HFF-Myc (cell line): ENCODE measurements around the gene TEAD4.
"Not testable (repeated sequence)": the region's sequence is repeated elsewhere in the genome, so short reads cannot be mapped to it uniquely, and the experiment has no call there.

Experiments
- DNase-seq: peaks from one replicate; pipeline ENCODE4 v3.0.0-alpha.2; 2011; ENCODE audit warnings: low read depth; ENCODE audit errors: extremely low read depth
- H3K4me3 ChIP-seq: replicated peaks from 2 replicates; pipeline ENCODE4 v1.5.1; 2011; ENCODE audit warnings: low read depth, mild to moderate bottlenecking, control low read depth, low read length
- TF ChIP-seq, protein P1 (sequence below): IDR thresholded peaks from 2 replicates; pipeline ENCODE4 v1.5.1; 2012; ENCODE audit warnings: mild to moderate bottlenecking, low read depth, low read length, control low read depth; ENCODE audit errors: missing control alignments

TEAD4 gene

GRCh38 chr12:3055704-3056467 lies 96.7 kb downstream of the TEAD4 start:
- TF ChIP-seq, protein P1, sequence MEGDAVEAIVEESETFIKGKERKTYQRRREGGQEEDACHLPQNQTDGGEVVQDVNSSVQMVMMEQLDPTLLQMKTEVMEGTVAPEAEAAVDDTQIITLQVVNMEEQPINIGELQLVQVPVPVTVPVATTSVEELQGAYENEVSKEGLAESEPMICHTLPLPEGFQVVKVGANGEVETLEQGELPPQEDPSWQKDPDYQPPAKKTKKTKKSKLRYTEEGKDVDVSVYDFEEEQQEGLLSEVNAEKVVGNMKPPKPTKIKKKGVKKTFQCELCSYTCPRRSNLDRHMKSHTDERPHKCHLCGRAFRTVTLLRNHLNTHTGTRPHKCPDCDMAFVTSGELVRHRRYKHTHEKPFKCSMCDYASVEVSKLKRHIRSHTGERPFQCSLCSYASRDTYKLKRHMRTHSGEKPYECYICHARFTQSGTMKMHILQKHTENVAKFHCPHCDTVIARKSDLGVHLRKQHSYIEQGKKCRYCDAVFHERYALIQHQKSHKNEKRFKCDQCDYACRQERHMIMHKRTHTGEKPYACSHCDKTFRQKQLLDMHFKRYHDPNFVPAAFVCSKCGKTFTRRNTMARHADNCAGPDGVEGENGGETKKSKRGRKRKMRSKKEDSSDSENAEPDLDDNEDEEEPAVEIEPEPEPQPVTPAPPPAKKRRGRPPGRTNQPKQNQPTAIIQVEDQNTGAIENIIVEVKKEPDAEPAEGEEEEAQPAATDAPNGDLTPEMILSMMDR, result no peak
- no peak overlapping the region for H3K4me3 ChIP-seq
- DNase-seq, result no peak

DNA sequence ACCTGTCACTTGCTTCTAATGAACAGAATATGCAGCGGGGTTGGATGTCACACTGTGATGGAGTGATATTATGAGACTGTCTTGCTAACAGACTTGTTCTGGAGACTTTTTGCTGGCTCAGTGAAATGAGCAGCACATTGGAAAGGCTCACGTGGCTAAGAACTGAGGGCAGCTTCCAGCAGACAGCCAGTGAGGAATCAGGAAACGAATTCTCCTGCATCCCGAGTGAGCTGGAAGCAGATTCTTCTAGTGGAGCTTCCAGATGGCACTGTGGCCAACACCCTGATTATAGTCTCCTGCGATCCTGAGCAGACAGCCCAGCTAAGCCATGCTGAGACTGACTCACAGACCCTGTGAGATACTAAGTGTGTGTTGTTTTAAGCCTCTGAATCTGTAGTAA lies 101.9 kb downstream of the TEAD4 start:
- H3K4me3 ChIP-seq, result no peak overlapping the region
- TF ChIP-seq, protein P1, result no peak
- DNase-seq, result no peak

- H3K4me3 ChIP-seq, result no peak overlapping the region
- DNase-seq, result no peak
- TF ChIP-seq, protein P1, result no peak
Observed at GRCh38 chr12:3061501-3062215, 102.5 kb downstream of the TEAD4 start.

DNA sequence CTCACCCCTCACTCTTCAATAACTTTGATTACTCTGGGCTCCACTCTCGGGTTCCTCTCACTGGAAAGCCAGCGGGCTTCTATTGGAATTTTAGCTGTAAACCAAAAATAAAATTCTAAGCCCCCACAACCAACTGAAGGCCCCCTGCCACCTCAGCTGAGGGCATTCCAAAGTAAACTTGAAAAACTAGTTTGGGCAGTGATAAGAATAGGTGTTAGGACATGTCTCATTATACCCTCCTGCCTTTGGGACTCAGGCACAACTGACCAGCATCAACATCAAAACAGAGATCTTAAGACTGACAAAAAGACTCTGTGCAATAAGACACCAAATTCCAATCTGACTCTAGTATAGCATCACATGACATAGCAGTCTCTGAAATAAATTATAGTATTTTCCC lies 106.1 kb downstream of the TEAD4 start:
- no peak overlapping the region for H3K4me3 ChIP-seq
- TF ChIP-seq, protein P1, result no peak
- DNase-seq, result no peak

- DNase-seq, H3K4me3 ChIP-seq: not testable (repeated sequence)
Observed at GRCh38 chr12:3065846-3066245, 106.6 kb downstream of the TEAD4 start.

DNA sequence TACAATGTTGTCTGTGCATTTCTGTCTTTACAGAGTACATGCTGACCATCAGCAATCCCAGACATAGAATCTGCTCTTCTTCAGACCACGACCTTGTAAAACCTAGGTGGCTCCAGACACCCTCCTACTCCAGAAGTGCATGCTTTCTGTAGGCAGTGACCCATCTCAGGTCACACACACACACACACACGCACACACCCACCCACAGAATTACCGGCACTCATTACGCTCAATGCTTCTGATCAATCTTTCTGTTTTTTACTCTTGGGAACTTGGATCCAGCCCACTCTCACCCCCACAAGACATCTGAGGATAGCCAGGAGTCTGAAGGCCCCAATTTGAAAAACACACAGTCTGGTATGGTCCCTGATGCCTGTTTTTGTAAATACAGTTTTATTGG lies 110.5 kb downstream of the TEAD4 start:
- TF ChIP-seq, protein P1, result no peak
- no peak for DNase-seq
- no peak overlapping the region for H3K4me3 ChIP-seq

GRCh38 chr12:3071107-3071506 lies 111.9 kb downstream of the TEAD4 start:
- H3K4me3 ChIP-seq, result no peak overlapping the region
- DNase-seq, result no peak
- TF ChIP-seq, protein P1, result no peak
